ENCODE measurements around the gene ANKRD39.

Gene ANKRD39

GRCh38 chr2:96838345-96839292 lies 19.2 kb downstream of the ANKRD39 start:
- H4K20me1 ChIP-seq (ENCODE audit: insufficient read depth), result no peaks in the 10 kb centered on the region
- no peaks in the 10 kb centered on the region for H3K27me3 ChIP-seq (ENCODE audit: insufficient read depth, low read depth)
- no peak overlapping the region for H3K4me3 ChIP-seq (IDR thresholded peaks at IDR 0.05; ENCODE audit: insufficient read depth, low read depth, low read length)
- no peak overlapping the region for H2AFZ ChIP-seq (ENCODE audit: low read depth)
- TF ChIP-seq CTCF (conservative IDR thresholded peaks at IDR 0.05; ENCODE audit: low read depth, low read length), result no peak
- peaks cover 55% of the 10 kb centered on the region for H3K4me1 ChIP-seq (ENCODE audit: low read depth, poor library complexity, severe bottlenecking)
- peak overlapping the region; percentile 55 for H3K27ac ChIP-seq
- peak overlapping the region; percentile 37; the same call in 1 of the 2 replicates for H3K4me2 ChIP-seq
- no peaks in the 10 kb centered on the region for H3K79me2 ChIP-seq (ENCODE audit: insufficient read depth, low read depth)
- H3K9ac ChIP-seq, result no peak overlapping the region; the same call in 1 of the 2 replicates
- no peaks in the 10 kb centered on the region for H3K36me3 ChIP-seq (ENCODE audit: insufficient read depth)

- Histone ChIP-seq H3K36me3 (ENCODE audit: insufficient read depth) (no peaks in the 10 kb centered on the region), H3K27me3 (ENCODE audit: insufficient read depth, low read depth) (no peaks in the 10 kb centered on the region), H3K9ac (no peak overlapping the region), H3K27ac (no peak overlapping the region), H4K20me1 (ENCODE audit: insufficient read depth) (no peaks in the 10 kb centered on the region), H3K79me2 (ENCODE audit: insufficient read depth, low read depth) (no peaks in the 10 kb centered on the region), H3K4me3 (IDR thresholded peaks at IDR 0.05; ENCODE audit: insufficient read depth, low read depth, low read length) (no peak overlapping the region), H2AFZ (ENCODE audit: low read depth) (no peak overlapping the region), H3K4me1 (ENCODE audit: low read depth, poor library complexity, severe bottlenecking) (peaks cover 45% of the 10 kb centered on the region), H3K4me2 (no peak overlapping the region)
- no peak for TF ChIP-seq CTCF (conservative IDR thresholded peaks at IDR 0.05; ENCODE audit: low read depth, low read length)
Measured at GRCh38 chr2:96837575-96837974, 20.2 kb downstream of the ANKRD39 start.

GRCh38 chr2:96835830-96836229 lies 22.0 kb downstream of the ANKRD39 start:
- H3K4me2 ChIP-seq, result no peak overlapping the region
- H3K4me3 ChIP-seq (IDR thresholded peaks at IDR 0.05; ENCODE audit: insufficient read depth, low read depth, low read length), result no peak overlapping the region
- no peaks in the 10 kb centered on the region for H4K20me1 ChIP-seq (ENCODE audit: insufficient read depth)
- peaks cover 44% of the 10 kb centered on the region for H3K4me1 ChIP-seq (ENCODE audit: low read depth, poor library complexity, severe bottlenecking)
- H3K9ac ChIP-seq, result no peak overlapping the region
- H3K27me3 ChIP-seq (ENCODE audit: insufficient read depth, low read depth), result no peaks in the 10 kb centered on the region
- no peak for TF ChIP-seq CTCF (conservative IDR thresholded peaks at IDR 0.05; ENCODE audit: low read depth, low read length)
- H2AFZ ChIP-seq (ENCODE audit: low read depth), result no peak overlapping the region
- H3K27ac ChIP-seq, result no peak overlapping the region
- no peaks in the 10 kb centered on the region for H3K36me3 ChIP-seq (ENCODE audit: insufficient read depth)
- H3K79me2 ChIP-seq (ENCODE audit: insufficient read depth, low read depth), result no peaks in the 10 kb centered on the region

- Histone ChIP-seq H3K27me3 (ENCODE audit: insufficient read depth, low read depth) (no peaks in the 10 kb centered on the region), H3K4me2 (no peak overlapping the region), H3K79me2 (ENCODE audit: insufficient read depth, low read depth) (no peaks in the 10 kb centered on the region), H3K4me3 (IDR thresholded peaks at IDR 0.05; ENCODE audit: insufficient read depth, low read depth, low read length) (no peak overlapping the region), H3K27ac (no peak overlapping the region; the same call in 1 of the 2 replicates), H3K9ac (no peak overlapping the region), H3K36me3 (ENCODE audit: insufficient read depth) (no peaks in the 10 kb centered on the region; the same call in 1 of the 2 replicates), H4K20me1 (ENCODE audit: insufficient read depth) (no peaks in the 10 kb centered on the region), H2AFZ (ENCODE audit: low read depth) (no peak overlapping the region), H3K4me1 (ENCODE audit: low read depth, poor library complexity, severe bottlenecking) (peaks cover 15% of the 10 kb centered on the region)
- TF ChIP-seq CTCF (conservative IDR thresholded peaks at IDR 0.05; ENCODE audit: low read depth, low read length), result no peak
Measured at GRCh38 chr2:96832754-96833507, 24.9 kb downstream of the ANKRD39 start.
